ENCODE results near the gene IFRD1. TPM values are rescaled to one million over a fixed set of nuclear protein-coding genes. Genes with fewer than 3 reads are reported as not detected.

The IFRD1 gene
- total and polyA plus RNA-seq, 8 donors, result 37.4 to 54.1 (median 46.9) TPM

DNA sequence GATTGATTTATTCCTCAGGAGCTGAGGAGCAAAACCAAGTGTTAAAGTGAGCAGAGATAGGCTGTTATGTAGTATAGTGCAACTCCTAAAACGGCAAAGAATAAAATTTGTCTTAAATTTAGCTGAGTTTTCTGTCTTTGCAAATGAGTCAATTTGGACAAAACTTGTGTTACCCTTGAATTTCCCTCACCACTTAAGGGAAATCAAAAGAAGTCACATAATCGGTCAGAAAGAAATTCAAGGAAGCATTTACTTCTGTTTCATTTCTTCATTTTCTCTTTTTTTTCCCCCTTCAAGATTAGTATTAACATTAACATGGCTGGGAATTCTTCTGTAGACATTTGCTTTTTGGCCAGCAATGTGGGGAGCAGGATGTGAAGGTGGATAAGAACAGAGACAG is 44.4 kb downstream of the IFRD1 start:
- Histone ChIP-seq H3K4me3 (no peak overlapping the region), H3K4me1 (no peaks in the 10 kb centered on the region), H3K9me3 (no peaks in the 10 kb centered on the region), H3K27me3 (no peaks in the 10 kb centered on the region), H3K36me3 (peaks cover 0 to 6% of the 10 kb centered on the region in 2 donors), H3K27ac (no peak overlapping the region)
- no peak for DNase-seq
- ATAC-seq, result no peak
- TF ChIP-seq, protein P1, sequence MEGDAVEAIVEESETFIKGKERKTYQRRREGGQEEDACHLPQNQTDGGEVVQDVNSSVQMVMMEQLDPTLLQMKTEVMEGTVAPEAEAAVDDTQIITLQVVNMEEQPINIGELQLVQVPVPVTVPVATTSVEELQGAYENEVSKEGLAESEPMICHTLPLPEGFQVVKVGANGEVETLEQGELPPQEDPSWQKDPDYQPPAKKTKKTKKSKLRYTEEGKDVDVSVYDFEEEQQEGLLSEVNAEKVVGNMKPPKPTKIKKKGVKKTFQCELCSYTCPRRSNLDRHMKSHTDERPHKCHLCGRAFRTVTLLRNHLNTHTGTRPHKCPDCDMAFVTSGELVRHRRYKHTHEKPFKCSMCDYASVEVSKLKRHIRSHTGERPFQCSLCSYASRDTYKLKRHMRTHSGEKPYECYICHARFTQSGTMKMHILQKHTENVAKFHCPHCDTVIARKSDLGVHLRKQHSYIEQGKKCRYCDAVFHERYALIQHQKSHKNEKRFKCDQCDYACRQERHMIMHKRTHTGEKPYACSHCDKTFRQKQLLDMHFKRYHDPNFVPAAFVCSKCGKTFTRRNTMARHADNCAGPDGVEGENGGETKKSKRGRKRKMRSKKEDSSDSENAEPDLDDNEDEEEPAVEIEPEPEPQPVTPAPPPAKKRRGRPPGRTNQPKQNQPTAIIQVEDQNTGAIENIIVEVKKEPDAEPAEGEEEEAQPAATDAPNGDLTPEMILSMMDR (IDR thresholded peaks at IDR 0.05), result no peak
- intact Hi-C loops (cut with DNase I), result no loop called here

DNA sequence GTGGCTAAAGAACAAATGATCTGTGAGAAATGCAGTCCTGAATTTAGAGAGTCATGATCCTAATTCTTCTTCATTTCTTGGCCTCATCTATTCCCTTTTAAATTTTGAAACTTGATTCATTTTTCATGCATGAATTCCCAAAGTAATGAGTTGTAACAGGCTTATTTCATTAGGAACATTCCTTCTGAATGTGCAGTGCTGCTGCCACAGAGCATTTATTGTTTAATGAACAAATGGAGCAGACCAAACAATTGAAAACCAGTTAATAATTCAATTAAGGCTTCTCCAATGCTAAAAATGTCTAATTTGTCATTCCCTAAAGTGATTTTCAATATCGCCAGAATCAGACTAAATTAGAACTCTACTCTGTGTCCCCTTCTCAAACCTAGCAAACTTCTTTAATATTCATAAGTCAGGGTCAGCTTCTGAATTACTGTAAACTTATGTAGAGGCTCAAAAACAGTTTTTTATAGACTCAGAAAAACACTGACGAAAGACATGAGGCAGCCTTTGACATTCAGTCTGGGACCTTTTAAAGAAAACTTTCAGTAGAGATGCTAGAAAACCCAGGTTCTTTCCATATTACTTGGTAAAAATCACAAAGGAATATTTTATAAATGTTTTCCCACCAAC is 45.0 kb downstream of the IFRD1 start:
- Histone ChIP-seq H3K4me3 (no peak overlapping the region), H3K27ac (no peak overlapping the region), H3K4me1 (no peaks in the 10 kb centered on the region), H3K9me3 (no peaks in the 10 kb centered on the region), H3K27me3 (no peaks in the 10 kb centered on the region), H3K36me3 (no peaks in the 10 kb centered on the region)
- intact Hi-C loops (cut with DNase I), result no loop called here
- ATAC-seq, result no peak
- DNase-seq, result no peak
- TF ChIP-seq, protein P1 (IDR thresholded peaks at IDR 0.05), result no peak

DNA sequence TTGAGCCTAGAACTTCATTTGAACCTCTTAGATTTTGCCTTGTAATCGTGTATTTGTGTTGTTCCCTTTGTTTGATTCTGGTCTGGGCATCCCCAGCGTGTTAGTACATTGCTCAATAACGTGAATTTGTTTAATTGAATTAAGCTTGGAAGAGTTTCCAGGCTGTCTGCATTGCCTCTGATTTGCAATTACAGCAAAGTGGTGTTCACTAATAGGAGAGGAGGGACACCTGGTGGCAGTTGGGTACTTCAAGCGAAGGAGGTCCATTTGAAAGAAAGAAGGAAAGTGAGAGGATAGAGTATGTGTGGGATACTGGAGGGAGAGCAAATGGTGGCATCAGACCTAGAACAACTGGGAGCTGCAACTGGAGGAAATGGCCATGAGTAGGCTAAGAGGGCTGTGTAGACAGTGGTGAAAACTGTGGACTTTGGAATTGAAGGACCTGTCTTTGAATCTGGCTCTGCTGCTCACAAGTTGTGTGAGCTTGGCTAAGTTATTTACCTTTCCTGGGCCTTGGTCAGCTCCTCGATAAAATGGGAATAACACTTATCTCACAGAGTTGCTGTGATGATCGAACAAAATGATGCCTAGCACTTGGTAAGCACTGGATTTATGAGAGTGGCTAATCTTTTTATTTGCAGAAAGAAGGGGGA is 45.7 kb downstream of the IFRD1 start:
- TF ChIP-seq, protein P1 (IDR thresholded peaks at IDR 0.05), result peak; percentile 26 to 43
- DNase-seq (peak in 2 of 4 donors; percentile 42 to 74), ATAC-seq (peak; percentile 88)
- Histone ChIP-seq H3K27ac (no peak overlapping the region), H3K9me3 (no peaks in the 10 kb centered on the region), H3K36me3 (no peaks in the 10 kb centered on the region), H3K4me1 (no peaks in the 10 kb centered on the region), H3K27me3 (no peaks in the 10 kb centered on the region), H3K4me3 (no peak overlapping the region)
- intact Hi-C loops (cut with DNase I), result no loop called here

DNA sequence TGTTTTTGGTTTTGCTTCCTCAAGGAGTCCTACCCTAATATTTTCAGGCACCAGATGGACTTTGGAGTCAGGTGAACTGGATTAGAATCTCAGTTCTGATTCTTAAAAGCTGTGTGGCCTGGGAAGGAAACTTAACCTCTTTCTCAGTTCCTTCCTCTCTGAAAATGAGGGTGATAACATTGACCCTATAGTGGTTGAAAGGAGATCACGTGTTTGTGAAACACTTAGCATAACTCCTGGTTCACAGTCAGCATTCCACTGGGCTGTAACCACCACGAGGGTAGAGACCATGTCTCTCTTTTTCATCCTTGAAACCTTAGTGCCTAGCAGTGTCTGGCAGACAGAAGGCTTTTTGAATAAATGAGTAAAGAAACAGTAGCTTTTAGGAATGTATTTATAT is 47.2 kb downstream of the IFRD1 start:
- Histone ChIP-seq H3K4me1 (no peaks in the 10 kb centered on the region), H3K27me3 (no peaks in the 10 kb centered on the region), H3K9me3 (no peaks in the 10 kb centered on the region), H3K27ac (no peak overlapping the region), H3K36me3 (no peaks in the 10 kb centered on the region), H3K4me3 (no peak overlapping the region)
- intact Hi-C loops (cut with DNase I), result no loop called here
- ATAC-seq (no peak), DNase-seq (no peak)
- TF ChIP-seq, protein P1 (IDR thresholded peaks at IDR 0.05), result no peak

DNA sequence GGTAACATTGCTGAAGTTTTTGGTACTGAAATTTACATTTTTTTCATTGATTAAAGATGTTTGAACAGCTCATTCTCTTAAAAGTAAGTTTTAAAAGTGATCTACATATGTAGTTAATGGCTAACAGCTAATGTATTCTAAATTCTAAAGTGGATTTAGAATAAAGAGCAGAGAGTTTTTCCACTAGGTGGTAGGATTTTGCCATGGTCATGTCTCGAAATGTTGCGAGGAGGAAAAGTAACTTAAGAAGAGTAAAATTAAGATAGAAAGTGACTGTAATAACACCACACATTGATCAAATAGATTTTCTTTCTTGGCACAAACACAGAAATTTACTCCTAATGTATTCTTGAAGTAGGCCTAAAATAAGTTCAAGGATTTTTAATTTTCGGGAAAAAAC is 50.4 kb downstream of the IFRD1 start:
- no peaks in the 10 kb centered on the region for H3K36me3 ChIP-seq
- H3K9me3 ChIP-seq, result no peaks in the 10 kb centered on the region
- intact Hi-C loops (cut with DNase I), result no loop called here
- no peak for ATAC-seq
- DNase-seq, result peak in 1 of 4 donors; percentile 26
- no peak overlapping the region for H3K4me3 ChIP-seq
- H3K27me3 ChIP-seq, result no peaks in the 10 kb centered on the region
- TF ChIP-seq, protein P1 (IDR thresholded peaks at IDR 0.05), result no peak
- H3K4me1 ChIP-seq, result no peaks in the 10 kb centered on the region
- no peak overlapping the region for H3K27ac ChIP-seq
